GM12872 (cell line): ENCODE data around the gene MND1.

Experiments
- CTCF ChIP-seq: IDR thresholded peaks from 3 replicates; pipeline ENCODE4 v1.5.1; 2011; ENCODE audit warnings: low read depth, mild to moderate bottlenecking, low read length, moderate library complexity; ENCODE audit not compliant: insufficient read depth

The MND1 gene

GRCh38 chr4:153344131-153345011 is at the start of gene MND1:
Gene MND1, plus strand, starts transcription at chr4:153344688. Its CDS starts 50 bp downstream, at chr4:153344738.
- TF ChIP-seq CTCF, result peak; percentile 80

GRCh38 chr4:153295131-153295755 is 49.2 kb upstream of the MND1 start:
- no peak for TF ChIP-seq CTCF

- TF ChIP-seq CTCF, result no peak
Measured at GRCh38 chr4:153296040-153296823, 48.3 kb upstream of the MND1 start.

- no peak for TF ChIP-seq CTCF
Measured at GRCh38 chr4:153297116-153297515, 47.4 kb upstream of the MND1 start.

- TF ChIP-seq CTCF, result no peak
Measured at GRCh38 chr4:153310793-153311192, 33.7 kb upstream of the MND1 start.

GRCh38 chr4:153314915-153315314 is 29.6 kb upstream of the MND1 start:
- TF ChIP-seq CTCF, result no peak
